RWPE2 (cell line): Measurements from ENCODE around the gene ADGRL2.

Source experiments
- ATAC-seq: fragments of 200-7000 bp; cut with Tn5 transposase; 3 replicates; pipeline ENCODE4 v1.9.1; 2021; ENCODE audit warnings: low read depth
- DNase-seq: peaks from one replicate; pipeline ENCODE4 v3.0.0-alpha.2; 2020; ENCODE audit warnings: low spot score
- H3K27ac ChIP-seq: fragments of 450-650 bp; 2 replicates; pipeline ENCODE4 v1.5.1; 2017; ENCODE audit warnings: mild to moderate bottlenecking; ENCODE audit not compliant: poor library complexity, severe bottlenecking
- H3K27me3 ChIP-seq: fragments of 250-450 bp; sonication (Bioruptor Pico); 2 replicates; pipeline ENCODE4 v1.5.1; 2021; ENCODE audit warnings: mild to moderate bottlenecking, moderate library complexity; ENCODE audit not compliant: insufficient read depth, poor library complexity, severe bottlenecking
- H3K36me3 ChIP-seq: fragments of 250-450 bp; sonication (Bioruptor Pico); 2 replicates; pipeline ENCODE4 v1.5.1; 2020; ENCODE audit warnings: low read depth, mild to moderate bottlenecking, moderate library complexity
- H3K4me1 ChIP-seq: fragments of 250-450 bp; sonication (Bioruptor Pico); 2 replicates; pipeline ENCODE4 v1.5.1; 2021; ENCODE audit warnings: mild to moderate bottlenecking, moderate library complexity; ENCODE audit not compliant: insufficient read depth, poor library complexity, severe bottlenecking
- H3K4me3 ChIP-seq: fragments of 250-450 bp; sonication (Bioruptor Pico); 2 replicates; pipeline ENCODE4 v1.5.1; 2021; ENCODE audit warnings: mild to moderate bottlenecking, moderate library complexity; ENCODE audit not compliant: severe bottlenecking
- H3K9me3 ChIP-seq: fragments of 250-450 bp; sonication (Bioruptor Pico); 2 replicates; pipeline ENCODE4 v1.5.1; 2021; ENCODE audit warnings: mild to moderate bottlenecking, moderate library complexity; ENCODE audit not compliant: severe bottlenecking
- CTCF ChIP-seq: fragments of 450-650 bp; IDR thresholded peaks from one replicate; pipeline ENCODE4 v1.5.1; 2017; ENCODE audit warnings: mild to moderate bottlenecking, moderate library complexity; ENCODE audit not compliant: poor library complexity, severe bottlenecking

Gene ADGRL2

GRCh38 chr1:81840805-81841204 lies 40.1 kb downstream of the ADGRL2 start:
- H3K27me3 ChIP-seq: peaks cover 3% of the 10 kb centered on the region
- no peak overlapping the region for H3K27ac ChIP-seq
- no peaks in the 10 kb centered on the region for H3K4me1 ChIP-seq
- no peak for ATAC-seq
- H3K4me3 ChIP-seq: no peak overlapping the region
- no peak for TF ChIP-seq CTCF
- H3K9me3 ChIP-seq: no peaks in the 10 kb centered on the region
- no peaks in the 10 kb centered on the region for H3K36me3 ChIP-seq
- DNase-seq: no peak

- Histone ChIP-seq H3K4me3 (no peak overlapping the region), H3K27me3 (no peaks in the 10 kb centered on the region), H3K9me3 (no peaks in the 10 kb centered on the region), H3K4me1 (no peaks in the 10 kb centered on the region), H3K36me3 (no peaks in the 10 kb centered on the region), H3K27ac (no peak overlapping the region)
- TF ChIP-seq CTCF: no peak
- no peak for ATAC-seq
- DNase-seq: no peak
Measured at GRCh38 chr1:81841795-81842194, 41.1 kb downstream of the ADGRL2 start.

- no peaks in the 10 kb centered on the region for H3K9me3 ChIP-seq
- no peak overlapping the region for H3K27ac ChIP-seq
- H3K4me3 ChIP-seq: no peak overlapping the region
- ATAC-seq: no peak
- H3K4me1 ChIP-seq: no peaks in the 10 kb centered on the region
- no peak for TF ChIP-seq CTCF
- no peaks in the 10 kb centered on the region for H3K36me3 ChIP-seq
- no peaks in the 10 kb centered on the region for H3K27me3 ChIP-seq
- no peak for DNase-seq
Measured at GRCh38 chr1:81844477-81844876, 43.7 kb downstream of the ADGRL2 start.

- ATAC-seq: no peak
- Histone ChIP-seq H3K4me1 (no peaks in the 10 kb centered on the region), H3K4me3 (no peak overlapping the region), H3K27ac (no peak overlapping the region), H3K36me3 (no peaks in the 10 kb centered on the region), H3K9me3 (no peaks in the 10 kb centered on the region), H3K27me3 (no peaks in the 10 kb centered on the region)
- DNase-seq: no peak
- TF ChIP-seq CTCF: no peak
Measured at GRCh38 chr1:81846630-81847029, 45.9 kb downstream of the ADGRL2 start.

- H3K27me3 ChIP-seq: no peaks in the 10 kb centered on the region
- no peaks in the 10 kb centered on the region for H3K9me3 ChIP-seq
- no peak for TF ChIP-seq CTCF
- no peak overlapping the region for H3K27ac ChIP-seq
- DNase-seq (no peak), ATAC-seq (no peak)
- no peak overlapping the region for H3K4me3 ChIP-seq
- no peaks in the 10 kb centered on the region for H3K4me1 ChIP-seq
- no peaks in the 10 kb centered on the region for H3K36me3 ChIP-seq
Measured at GRCh38 chr1:81847063-81847462, 46.3 kb downstream of the ADGRL2 start.
